ENCODE results near the gene RAB43. TPM values are rescaled to one million over a fixed set of nuclear protein-coding genes. Genes with fewer than 3 reads are reported as not detected.

RAB43 gene
- polyA plus RNA-seq, 1 donor from 2014 or later: 0.57 TPM

DNA sequence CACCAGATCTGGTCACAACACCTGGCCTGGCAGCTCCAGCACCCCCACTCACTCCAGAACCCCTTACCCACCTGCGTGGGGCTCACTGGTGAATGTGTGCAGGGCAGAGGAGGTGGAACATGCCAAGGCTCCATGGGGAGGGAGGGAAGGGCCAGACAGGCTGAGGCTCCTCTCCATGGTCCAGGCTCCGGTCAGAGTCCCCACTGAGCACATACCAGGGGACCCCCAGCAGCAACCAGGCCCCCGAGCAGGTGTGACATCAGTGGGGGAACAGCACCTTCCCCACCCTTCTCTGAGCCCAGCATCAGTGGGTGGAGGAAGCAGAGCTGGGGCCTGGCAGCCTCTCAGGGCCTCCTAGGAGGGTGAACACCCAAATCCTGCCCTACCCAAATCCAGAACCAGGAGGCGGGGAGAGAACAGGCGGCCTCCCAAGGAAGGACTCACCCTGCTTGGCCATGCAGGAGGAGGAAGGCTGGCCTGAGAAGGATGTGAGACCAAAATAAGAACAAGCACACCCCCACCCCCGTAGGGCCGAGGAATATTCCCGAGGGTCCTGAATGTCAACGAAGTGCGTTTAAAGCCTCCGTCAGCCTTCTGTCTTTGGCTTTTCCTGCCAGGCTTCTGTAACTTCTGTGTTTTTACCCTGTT, 62.2 kb downstream of the RAB43 start:
- H4K20me1 ChIP-seq (ENCODE audit: insufficient read depth): no peaks in the 10 kb centered on the region
- H3K4me3 ChIP-seq (ENCODE audit: low read length): no peak overlapping the region
- H3K4me2 ChIP-seq (ENCODE audit: low read length): no peak overlapping the region
- no peaks in the 10 kb centered on the region for H3K9me3 ChIP-seq (ENCODE audit: low read length)
- H3K27me3 ChIP-seq (ENCODE audit: insufficient read depth, low read depth, low read length): no peaks in the 10 kb centered on the region
- H3F3A ChIP-seq (ENCODE audit: insufficient read depth, low read length, poor library complexity, severe bottlenecking): no peaks in the 10 kb centered on the region
- H3K27ac ChIP-seq (ENCODE audit: low read length): no peak overlapping the region
- H3K79me2 ChIP-seq (replicated peaks; ENCODE audit: insufficient read depth, low read length): no peaks in the 10 kb centered on the region
- H3K36me3 ChIP-seq (ENCODE audit: insufficient read depth, low read length): no peaks in the 10 kb centered on the region
- no peak for TF ChIP-seq EP300 (conservative IDR thresholded peaks at IDR 0.05; ENCODE audit: poor library complexity, severe bottlenecking)
- TF ChIP-seq MXI1 (conservative IDR thresholded peaks at IDR 0.05; ENCODE audit: poor library complexity, severe bottlenecking): no peak
- no peak for TF ChIP-seq EZH2 (IDR thresholded peaks at IDR 0.05; ENCODE audit: borderline replicate concordance, insufficient read depth, low read length, poor library complexity, severe bottlenecking)
- TF ChIP-seq, protein P1, sequence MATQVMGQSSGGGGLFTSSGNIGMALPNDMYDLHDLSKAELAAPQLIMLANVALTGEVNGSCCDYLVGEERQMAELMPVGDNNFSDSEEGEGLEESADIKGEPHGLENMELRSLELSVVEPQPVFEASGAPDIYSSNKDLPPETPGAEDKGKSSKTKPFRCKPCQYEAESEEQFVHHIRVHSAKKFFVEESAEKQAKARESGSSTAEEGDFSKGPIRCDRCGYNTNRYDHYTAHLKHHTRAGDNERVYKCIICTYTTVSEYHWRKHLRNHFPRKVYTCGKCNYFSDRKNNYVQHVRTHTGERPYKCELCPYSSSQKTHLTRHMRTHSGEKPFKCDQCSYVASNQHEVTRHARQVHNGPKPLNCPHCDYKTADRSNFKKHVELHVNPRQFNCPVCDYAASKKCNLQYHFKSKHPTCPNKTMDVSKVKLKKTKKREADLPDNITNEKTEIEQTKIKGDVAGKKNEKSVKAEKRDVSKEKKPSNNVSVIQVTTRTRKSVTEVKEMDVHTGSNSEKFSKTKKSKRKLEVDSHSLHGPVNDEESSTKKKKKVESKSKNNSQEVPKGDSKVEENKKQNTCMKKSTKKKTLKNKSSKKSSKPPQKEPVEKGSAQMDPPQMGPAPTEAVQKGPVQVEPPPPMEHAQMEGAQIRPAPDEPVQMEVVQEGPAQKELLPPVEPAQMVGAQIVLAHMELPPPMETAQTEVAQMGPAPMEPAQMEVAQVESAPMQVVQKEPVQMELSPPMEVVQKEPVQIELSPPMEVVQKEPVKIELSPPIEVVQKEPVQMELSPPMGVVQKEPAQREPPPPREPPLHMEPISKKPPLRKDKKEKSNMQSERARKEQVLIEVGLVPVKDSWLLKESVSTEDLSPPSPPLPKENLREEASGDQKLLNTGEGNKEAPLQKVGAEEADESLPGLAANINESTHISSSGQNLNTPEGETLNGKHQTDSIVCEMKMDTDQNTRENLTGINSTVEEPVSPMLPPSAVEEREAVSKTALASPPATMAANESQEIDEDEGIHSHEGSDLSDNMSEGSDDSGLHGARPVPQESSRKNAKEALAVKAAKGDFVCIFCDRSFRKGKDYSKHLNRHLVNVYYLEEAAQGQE (IDR thresholded peaks at IDR 0.05; ENCODE audit: borderline replicate concordance): no peak
- TF ChIP-seq, protein P2, sequence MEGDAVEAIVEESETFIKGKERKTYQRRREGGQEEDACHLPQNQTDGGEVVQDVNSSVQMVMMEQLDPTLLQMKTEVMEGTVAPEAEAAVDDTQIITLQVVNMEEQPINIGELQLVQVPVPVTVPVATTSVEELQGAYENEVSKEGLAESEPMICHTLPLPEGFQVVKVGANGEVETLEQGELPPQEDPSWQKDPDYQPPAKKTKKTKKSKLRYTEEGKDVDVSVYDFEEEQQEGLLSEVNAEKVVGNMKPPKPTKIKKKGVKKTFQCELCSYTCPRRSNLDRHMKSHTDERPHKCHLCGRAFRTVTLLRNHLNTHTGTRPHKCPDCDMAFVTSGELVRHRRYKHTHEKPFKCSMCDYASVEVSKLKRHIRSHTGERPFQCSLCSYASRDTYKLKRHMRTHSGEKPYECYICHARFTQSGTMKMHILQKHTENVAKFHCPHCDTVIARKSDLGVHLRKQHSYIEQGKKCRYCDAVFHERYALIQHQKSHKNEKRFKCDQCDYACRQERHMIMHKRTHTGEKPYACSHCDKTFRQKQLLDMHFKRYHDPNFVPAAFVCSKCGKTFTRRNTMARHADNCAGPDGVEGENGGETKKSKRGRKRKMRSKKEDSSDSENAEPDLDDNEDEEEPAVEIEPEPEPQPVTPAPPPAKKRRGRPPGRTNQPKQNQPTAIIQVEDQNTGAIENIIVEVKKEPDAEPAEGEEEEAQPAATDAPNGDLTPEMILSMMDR (IDR thresholded peaks at IDR 0.05; ENCODE audit: poor library complexity, severe bottlenecking): no peak
- TF ChIP-seq POLR2AphosphoS5 (IDR thresholded peaks at IDR 0.05): no peak
- no peak for TF ChIP-seq RAD21 (conservative IDR thresholded peaks at IDR 0.05)
- no peak for TF ChIP-seq TAF1 (IDR thresholded peaks at IDR 0.05; ENCODE audit: low read depth)
- no peak for TF ChIP-seq SMC3 (conservative IDR thresholded peaks at IDR 0.05; ENCODE audit: poor library complexity)
- H3K9me2 ChIP-seq (ENCODE audit: insufficient read depth, low read length): no peaks in the 10 kb centered on the region
- H3K9ac ChIP-seq (ENCODE audit: low read length): no peak overlapping the region
- no peak overlapping the region for H2AFZ ChIP-seq (ENCODE audit: low read depth, low read length)

DNA sequence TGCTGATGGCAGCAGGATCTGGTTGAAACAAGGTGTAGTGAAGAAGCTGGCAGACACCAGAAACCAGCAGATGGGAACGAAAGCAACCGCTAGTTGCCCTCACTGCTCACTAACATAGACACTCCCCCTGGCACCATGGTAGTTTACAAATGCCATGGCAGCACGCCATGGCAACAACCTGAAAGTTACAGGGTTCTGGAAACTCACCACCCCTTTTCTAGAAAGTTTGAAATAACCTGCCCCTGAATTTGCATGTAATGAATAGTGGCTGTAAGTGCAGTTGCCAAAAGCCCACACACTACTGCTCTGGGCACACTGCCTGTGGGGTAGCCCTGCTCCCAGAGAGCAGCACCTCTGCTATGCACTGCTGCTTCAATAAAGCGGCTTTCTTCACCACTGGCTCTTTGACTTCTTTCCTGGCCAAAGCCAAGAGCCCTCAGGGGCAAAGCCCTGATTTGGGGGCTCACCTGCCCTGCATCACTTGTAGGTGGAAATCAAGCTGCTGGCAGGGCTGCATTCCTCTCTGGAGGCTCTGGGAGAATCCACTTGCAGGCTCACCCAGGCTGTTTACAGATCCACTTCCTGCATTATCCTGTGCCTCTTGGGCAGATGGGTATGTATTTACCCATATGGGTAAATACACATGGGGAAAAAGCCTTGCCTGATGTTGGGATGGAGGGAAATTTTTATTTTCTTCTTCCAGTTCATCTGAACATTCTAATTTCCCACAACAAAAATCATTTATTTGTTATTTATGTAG, 63.0 kb downstream of the RAB43 start:
- Histone ChIP-seq H3K9me2 (ENCODE audit: insufficient read depth, low read length) (no peaks in the 10 kb centered on the region), H3K9ac (ENCODE audit: low read length) (no peak overlapping the region), H3F3A (ENCODE audit: insufficient read depth, low read length, poor library complexity, severe bottlenecking) (no peaks in the 10 kb centered on the region), H3K79me2 (replicated peaks; ENCODE audit: insufficient read depth, low read length) (no peaks in the 10 kb centered on the region), H3K4me3 (ENCODE audit: low read length) (no peak overlapping the region), H4K20me1 (ENCODE audit: insufficient read depth) (no peaks in the 10 kb centered on the region), H3K36me3 (ENCODE audit: insufficient read depth, low read length) (no peaks in the 10 kb centered on the region), H3K4me2 (ENCODE audit: low read length) (no peak overlapping the region), H3K27me3 (ENCODE audit: insufficient read depth, low read depth, low read length) (no peaks in the 10 kb centered on the region), H2AFZ (ENCODE audit: low read depth, low read length) (no peak overlapping the region), H3K27ac (ENCODE audit: low read length) (no peak overlapping the region), H3K9me3 (ENCODE audit: low read length) (no peaks in the 10 kb centered on the region)
- TF ChIP-seq EZH2 (IDR thresholded peaks at IDR 0.05; ENCODE audit: borderline replicate concordance, insufficient read depth, low read length, poor library complexity, severe bottlenecking): no peak
- TF ChIP-seq, protein P2 (IDR thresholded peaks at IDR 0.05; ENCODE audit: poor library complexity, severe bottlenecking): no peak
- no peak for TF ChIP-seq EP300 (conservative IDR thresholded peaks at IDR 0.05; ENCODE audit: poor library complexity, severe bottlenecking)
- no peak for TF ChIP-seq RAD21 (conservative IDR thresholded peaks at IDR 0.05)
- TF ChIP-seq TAF1 (IDR thresholded peaks at IDR 0.05; ENCODE audit: low read depth): no peak
- TF ChIP-seq, protein P1 (IDR thresholded peaks at IDR 0.05; ENCODE audit: borderline replicate concordance): no peak
